Skeletal muscle satellite cell (primary cell): ENCODE results near the gene IFNK. TPM values are rescaled to one million over a fixed set of nuclear protein-coding genes. Genes with fewer than 3 reads are reported as not detected.

Source experiments
- H3K27me3 ChIP-seq: 2 replicates; pipeline ENCODE4 v1.7.0; 2013; ENCODE audit warnings: low read length; ENCODE audit not compliant: control insufficient read depth, insufficient read depth
- H3K36me3 ChIP-seq: 2 replicates; pipeline ENCODE4 v1.7.0; 2013; ENCODE audit warnings: mild to moderate bottlenecking, control low read depth, low read length; ENCODE audit not compliant: insufficient read depth
- H3K4me1 ChIP-seq: 2 replicates; pipeline ENCODE4 v1.7.0; 2013; ENCODE audit warnings: low read length; ENCODE audit not compliant: control insufficient read depth, insufficient read depth
- H3K4me2 ChIP-seq: 2 replicates; pipeline ENCODE4 v1.7.0; 2013; ENCODE audit warnings: mild to moderate bottlenecking, low read length
- H3K4me3 ChIP-seq: 2 replicates; pipeline ENCODE4 v1.7.0; 2013; ENCODE audit warnings: low read length
- H3K9ac ChIP-seq: 2 replicates; pipeline ENCODE4 v1.7.0; 2013; ENCODE audit warnings: mild to moderate bottlenecking, low read depth, low read length, moderate library complexity
- H3K9me3 ChIP-seq: replicated peaks from 2 replicates; pipeline ENCODE4 v1.7.0; 2013; ENCODE audit warnings: mild to moderate bottlenecking, control low read depth, low read length
- total RNA-seq: library from RNA; depleted of rRNA; stranded (reverse); fragments of >200 nt; gene quantifications from 2 replicates; pipeline ENCODE4 v1.2.3, GENCODE V29; 2012; rRNA removed

Gene IFNK, protein sequence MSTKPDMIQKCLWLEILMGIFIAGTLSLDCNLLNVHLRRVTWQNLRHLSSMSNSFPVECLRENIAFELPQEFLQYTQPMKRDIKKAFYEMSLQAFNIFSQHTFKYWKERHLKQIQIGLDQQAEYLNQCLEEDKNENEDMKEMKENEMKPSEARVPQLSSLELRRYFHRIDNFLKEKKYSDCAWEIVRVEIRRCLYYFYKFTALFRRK
- not detected in 2 replicates for total RNA-seq

DNA sequence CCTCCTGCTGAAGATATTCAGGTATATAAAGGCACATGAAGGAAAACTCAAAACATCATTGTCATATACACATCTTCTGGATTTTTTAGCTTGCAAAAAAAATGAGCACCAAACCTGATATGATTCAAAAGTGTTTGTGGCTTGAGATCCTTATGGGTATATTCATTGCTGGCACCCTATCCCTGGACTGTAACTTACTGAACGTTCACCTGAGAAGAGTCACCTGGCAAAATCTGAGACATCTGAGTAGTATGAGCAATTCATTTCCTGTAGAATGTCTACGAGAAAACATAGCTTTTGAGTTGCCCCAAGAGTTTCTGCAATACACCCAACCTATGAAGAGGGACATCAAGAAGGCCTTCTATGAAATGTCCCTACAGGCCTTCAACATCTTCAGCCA lies at the start of gene IFNK:
TSS of gene IFNK (plus strand) at position 55 of the 400 bp plus-strand sequence. CDS start at position 102, 47 bp downstream.
- no peaks in the 10 kb centered on the region for H3K9me3 ChIP-seq
- peaks cover 43% of the 10 kb centered on the region for H3K27me3 ChIP-seq
- H3K9ac ChIP-seq, result no peak within 1 kb of the TSS
- H3K4me1 ChIP-seq, result peaks cover 7% of the 10 kb centered on the region
- no peak within 1 kb of the TSS for H3K4me2 ChIP-seq
- no peak within 1 kb of the TSS for H3K4me3 ChIP-seq
- no peaks in the 10 kb centered on the region for H3K36me3 ChIP-seq

DNA sequence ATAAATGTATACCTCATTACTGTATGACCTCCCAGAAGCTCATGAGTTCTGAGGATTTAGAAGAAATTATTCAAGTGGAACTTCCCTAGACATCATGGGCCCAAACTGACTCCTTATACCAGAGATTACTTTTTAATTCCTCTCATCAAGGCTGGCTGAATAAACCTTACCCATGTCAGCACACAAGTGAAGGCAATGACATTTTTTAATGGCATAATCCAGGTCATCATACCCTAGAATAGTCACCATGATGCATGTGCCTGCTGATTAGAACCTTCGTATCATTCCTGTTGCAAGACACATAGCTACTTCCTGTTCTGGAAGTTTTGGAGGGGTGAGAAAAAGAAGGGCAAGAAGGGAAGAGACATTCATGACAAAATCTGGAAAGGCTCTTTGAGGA lies 49.8 kb upstream of the IFNK start:
- no peak overlapping the region for H3K4me3 ChIP-seq
- H3K4me1 ChIP-seq, result no peaks in the 10 kb centered on the region
- no peak overlapping the region for H3K9ac ChIP-seq
- H3K4me2 ChIP-seq, result no peak overlapping the region
- no peaks in the 10 kb centered on the region for H3K9me3 ChIP-seq
- H3K36me3 ChIP-seq, result no peaks in the 10 kb centered on the region
- H3K27me3 ChIP-seq, result peaks cover 21% of the 10 kb centered on the region

DNA sequence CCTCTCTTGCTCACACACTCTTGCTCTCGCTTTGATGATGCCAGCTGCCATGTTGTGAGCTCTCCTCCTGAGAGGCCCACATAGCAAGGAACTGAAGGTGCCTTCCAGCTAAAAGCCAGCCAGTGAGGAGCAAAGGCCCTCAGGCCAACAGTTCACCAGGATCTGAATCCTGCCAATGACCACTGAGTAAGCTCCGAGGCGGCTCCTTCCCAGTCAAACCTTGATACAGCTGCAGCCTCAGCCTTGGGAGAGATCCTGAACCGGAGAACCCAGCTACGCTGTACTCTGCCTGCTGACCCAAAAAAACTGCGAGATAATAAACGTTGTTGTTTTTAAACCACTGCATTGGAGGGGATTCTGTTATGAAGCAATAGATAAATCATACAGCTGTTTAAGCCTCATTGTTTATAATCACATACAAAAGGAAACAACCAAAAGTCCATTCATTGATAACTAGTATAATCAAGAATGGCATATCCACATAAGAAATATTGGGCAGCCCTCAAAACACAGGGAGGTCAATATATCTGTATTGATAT lies 49.0 kb upstream of the IFNK start:
- Histone ChIP-seq H3K4me2 (no peak overlapping the region), H3K9me3 (no peaks in the 10 kb centered on the region), H3K4me3 (no peak overlapping the region), H3K27me3 (peaks cover 21% of the 10 kb centered on the region), H3K9ac (no peak overlapping the region), H3K4me1 (no peaks in the 10 kb centered on the region), H3K36me3 (no peaks in the 10 kb centered on the region)

DNA sequence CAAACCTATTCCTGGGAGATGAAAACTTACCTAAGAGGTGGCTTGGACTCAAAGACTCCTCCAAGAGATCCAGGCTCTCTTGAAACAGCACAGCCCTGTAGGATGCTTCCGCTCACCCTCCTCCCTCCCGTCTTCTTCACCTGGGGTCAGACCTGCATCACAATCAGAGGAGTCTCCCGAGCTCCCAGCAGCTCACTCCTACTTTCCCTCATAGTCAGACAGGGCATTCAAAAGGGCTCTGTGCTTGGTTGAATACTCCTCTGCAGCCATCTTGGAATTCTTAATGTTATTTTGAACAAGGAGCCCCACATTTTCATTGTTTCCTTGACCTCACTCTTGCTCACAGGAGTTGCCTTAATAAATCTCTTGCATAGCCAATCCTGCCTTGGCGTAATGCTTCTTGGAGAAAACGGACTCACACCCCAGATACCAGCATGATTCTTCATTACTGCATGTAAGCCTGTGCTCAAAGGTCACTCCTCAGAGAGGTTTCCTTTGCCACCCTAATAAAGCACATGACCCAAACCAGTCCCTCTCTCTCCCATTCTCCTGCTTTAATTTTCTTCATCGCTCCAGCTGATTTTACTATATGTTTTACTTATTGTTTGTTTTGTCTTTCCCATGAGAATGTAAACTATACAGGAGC lies 47.1 kb upstream of the IFNK start:
- H3K9me3 ChIP-seq, result no peaks in the 10 kb centered on the region
- no peaks in the 10 kb centered on the region for H3K36me3 ChIP-seq
- no peak overlapping the region for H3K9ac ChIP-seq
- peaks cover 14% of the 10 kb centered on the region for H3K27me3 ChIP-seq
- no peak overlapping the region for H3K4me2 ChIP-seq
- no peak overlapping the region for H3K4me3 ChIP-seq
- H3K4me1 ChIP-seq, result no peaks in the 10 kb centered on the region

DNA sequence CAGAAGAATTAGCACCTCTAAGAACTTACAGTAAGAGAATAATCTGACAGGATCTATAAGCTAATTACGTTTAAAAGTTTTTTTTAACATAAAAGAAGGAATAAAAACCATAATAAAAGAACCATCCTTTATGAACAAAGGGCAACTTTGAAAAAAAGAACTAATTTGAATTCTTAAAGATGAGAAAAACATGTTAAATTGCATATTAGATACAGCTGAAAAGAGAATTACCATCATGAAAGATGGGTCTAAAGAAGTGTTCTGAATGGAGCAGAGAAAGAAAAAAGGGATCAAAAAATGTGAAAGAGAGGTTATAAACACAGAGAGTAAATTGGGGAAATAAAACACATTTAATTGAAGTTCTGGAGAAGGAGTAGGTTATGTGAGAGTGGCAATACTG lies 45.8 kb upstream of the IFNK start:
- Histone ChIP-seq H3K27me3 (peaks cover 5% of the 10 kb centered on the region), H3K4me1 (no peaks in the 10 kb centered on the region), H3K4me2 (no peak overlapping the region)

DNA sequence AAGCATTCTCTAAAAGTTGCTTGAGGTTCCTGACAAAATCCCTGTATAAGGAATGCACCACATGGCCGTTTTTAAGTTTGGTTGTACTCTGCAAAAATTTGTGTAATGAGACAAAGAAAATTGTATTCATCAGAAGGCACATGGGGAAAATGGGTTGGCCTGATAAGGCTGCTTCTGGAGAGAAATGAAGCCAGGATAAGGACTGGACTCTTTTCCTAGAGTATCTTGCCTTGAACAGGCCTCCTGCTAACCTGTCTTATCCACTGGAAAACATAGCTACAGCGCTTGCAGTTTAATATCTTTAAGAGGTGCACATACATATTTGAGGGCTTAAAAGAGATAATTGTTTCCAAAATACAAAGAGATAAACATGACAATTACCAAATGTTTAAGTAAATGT lies 41.4 kb upstream of the IFNK start:
- H3K4me2 ChIP-seq, result no peak overlapping the region
- no peaks in the 10 kb centered on the region for H3K27me3 ChIP-seq
- H3K4me1 ChIP-seq, result no peaks in the 10 kb centered on the region
- no peak overlapping the region for H3K4me3 ChIP-seq
- no peaks in the 10 kb centered on the region for H3K36me3 ChIP-seq
- H3K9me3 ChIP-seq, result no peaks in the 10 kb centered on the region
- no peak overlapping the region for H3K9ac ChIP-seq

More for the DNA sequence above, 45.8 kb upstream of the IFNK start:
- no peak overlapping the region for H3K9ac ChIP-seq
- H3K36me3 ChIP-seq, result no peaks in the 10 kb centered on the region
- no peaks in the 10 kb centered on the region for H3K9me3 ChIP-seq
- H3K4me3 ChIP-seq, result no peak overlapping the region

DNA sequence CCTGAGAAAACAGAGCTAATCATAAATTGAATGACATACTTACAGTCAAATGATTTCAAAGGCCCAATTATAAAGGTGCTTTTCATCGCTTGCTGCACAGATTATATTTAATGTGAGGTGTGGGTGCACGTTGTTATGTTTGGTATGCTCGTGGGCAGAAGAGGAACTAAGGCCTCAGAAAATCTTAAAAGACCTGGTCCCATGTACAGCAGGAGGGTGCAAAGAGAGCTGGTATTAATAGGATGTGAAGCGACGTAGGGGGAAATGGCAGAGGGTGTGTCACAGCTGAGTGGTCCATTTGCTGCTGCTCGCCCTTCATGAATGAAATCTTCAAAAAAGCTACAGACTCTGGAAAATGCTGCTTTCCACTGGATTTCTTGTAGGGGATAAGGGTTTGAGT lies 40.5 kb upstream of the IFNK start:
- no peak overlapping the region for H3K4me2 ChIP-seq
- no peak overlapping the region for H3K9ac ChIP-seq
- H3K27me3 ChIP-seq, result no peaks in the 10 kb centered on the region
- H3K4me1 ChIP-seq, result no peaks in the 10 kb centered on the region
- no peaks in the 10 kb centered on the region for H3K9me3 ChIP-seq
- H3K4me3 ChIP-seq, result no peak overlapping the region
- H3K36me3 ChIP-seq, result no peaks in the 10 kb centered on the region

DNA sequence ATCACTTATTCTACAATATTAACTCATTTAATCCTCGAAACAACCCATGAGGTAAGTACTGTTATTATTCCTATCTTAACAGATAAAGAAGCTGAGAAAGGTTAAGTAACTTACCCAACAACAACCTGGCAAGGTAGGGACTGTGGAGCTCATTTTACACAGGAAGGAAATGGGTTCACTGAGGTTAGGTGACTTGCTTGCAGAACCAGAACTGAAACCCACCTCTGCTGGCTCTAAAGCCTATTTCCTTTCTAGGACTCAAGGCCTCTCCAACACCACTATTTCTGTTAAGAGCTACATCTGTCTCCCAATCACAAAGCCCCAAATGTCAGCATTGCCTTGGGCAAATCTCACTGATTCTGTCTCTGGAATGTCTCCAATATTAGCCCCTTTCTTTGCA lies 38.9 kb upstream of the IFNK start:
- Histone ChIP-seq H3K9me3 (no peaks in the 10 kb centered on the region), H3K4me1 (no peaks in the 10 kb centered on the region), H3K4me3 (no peak overlapping the region), H3K4me2 (no peak overlapping the region), H3K9ac (no peak overlapping the region), H3K27me3 (no peaks in the 10 kb centered on the region), H3K36me3 (no peaks in the 10 kb centered on the region)

DNA sequence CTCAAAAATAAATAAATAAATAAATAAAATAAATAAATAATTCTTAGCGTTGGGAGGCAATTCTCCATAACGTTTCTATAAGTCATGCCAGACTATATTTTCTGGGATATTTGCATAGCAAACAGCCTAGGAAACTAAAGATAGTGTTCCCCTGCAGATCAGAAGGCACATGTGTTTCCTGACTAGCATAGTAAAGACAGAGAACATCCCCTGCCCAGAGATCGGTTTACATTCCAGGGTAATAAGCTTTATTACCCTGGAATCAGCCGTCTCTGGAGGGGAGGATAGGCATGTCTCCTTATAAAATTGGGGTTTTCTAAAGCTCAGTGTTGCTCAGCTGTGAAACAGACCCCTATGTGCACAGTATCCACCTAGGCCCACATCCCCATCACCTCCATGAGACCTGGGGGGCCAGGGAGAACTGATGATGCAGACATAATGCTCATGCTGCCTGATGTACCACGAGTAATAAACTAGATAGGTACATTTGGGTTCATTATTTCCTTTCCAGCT lies 36.9 kb upstream of the IFNK start:
- H3K9ac ChIP-seq, result no peak overlapping the region
- no peaks in the 10 kb centered on the region for H3K36me3 ChIP-seq
- no peaks in the 10 kb centered on the region for H3K27me3 ChIP-seq
- no peaks in the 10 kb centered on the region for H3K9me3 ChIP-seq
- no peaks in the 10 kb centered on the region for H3K4me1 ChIP-seq
- no peak overlapping the region for H3K4me3 ChIP-seq
- H3K4me2 ChIP-seq, result no peak overlapping the region

DNA sequence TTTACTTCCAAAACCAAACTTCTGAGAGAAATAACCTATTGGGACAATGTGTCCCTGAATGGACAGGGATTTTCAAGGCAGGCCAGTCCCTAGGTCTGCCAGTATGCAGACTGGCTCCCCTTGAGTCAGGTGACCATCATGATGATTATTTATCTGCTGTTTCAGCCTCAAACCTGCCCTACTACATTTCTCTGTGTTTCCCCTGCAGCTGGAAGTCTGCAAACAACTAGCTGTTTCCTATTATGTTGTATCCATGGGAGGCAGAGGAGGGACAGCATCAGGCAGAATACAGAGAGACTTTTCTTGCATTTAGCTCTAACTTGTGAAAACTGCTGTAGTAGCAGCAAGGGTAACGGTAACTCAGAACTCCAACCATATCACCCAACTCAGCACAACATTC lies 36.2 kb upstream of the IFNK start:
- Histone ChIP-seq H3K9me3 (no peaks in the 10 kb centered on the region), H3K4me1 (no peaks in the 10 kb centered on the region), H3K36me3 (no peaks in the 10 kb centered on the region), H3K4me2 (no peak overlapping the region), H3K27me3 (no peaks in the 10 kb centered on the region), H3K4me3 (no peak overlapping the region), H3K9ac (no peak overlapping the region)

DNA sequence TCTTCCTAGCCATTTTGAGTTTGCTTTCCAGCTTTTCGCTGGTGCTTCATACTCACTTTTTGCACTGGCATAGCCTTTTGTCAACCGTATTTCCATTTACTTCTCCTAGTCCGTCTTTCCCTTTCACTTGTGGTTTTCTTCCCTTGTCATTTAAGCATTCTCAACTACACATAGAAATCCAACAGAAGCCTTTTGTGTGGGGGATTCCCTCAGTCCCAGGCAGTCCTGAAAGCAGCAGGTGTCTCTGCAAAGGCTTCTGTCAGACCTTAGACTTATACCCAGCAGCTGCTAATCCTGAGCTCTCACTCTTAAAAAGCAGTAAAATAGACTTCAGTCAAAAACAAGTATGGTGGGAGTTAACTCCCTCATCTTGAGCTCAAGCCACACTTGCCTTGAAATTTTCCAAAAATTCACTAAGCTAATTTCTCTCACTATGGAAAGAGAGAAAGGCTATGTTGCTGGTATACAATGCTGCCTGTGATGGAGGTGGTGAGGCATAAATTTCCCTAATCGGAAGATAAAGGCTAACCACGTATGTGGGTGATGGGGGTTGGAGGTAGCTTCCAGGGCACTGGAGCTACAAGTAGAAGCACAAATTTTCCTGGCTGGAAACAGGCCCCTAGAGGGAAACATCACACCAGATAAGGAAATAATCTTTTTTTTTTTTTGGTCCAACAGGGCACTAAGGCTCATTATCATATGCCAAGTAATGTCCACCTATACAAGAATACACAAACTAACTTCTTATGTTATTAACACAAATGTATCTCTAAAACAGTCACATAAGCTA lies 34.8 kb upstream of the IFNK start:
- Histone ChIP-seq H3K4me1 (no peaks in the 10 kb centered on the region), H3K4me3 (no peak overlapping the region), H3K36me3 (no peaks in the 10 kb centered on the region), H3K9ac (no peak overlapping the region), H3K27me3 (no peaks in the 10 kb centered on the region), H3K4me2 (no peak overlapping the region), H3K9me3 (no peaks in the 10 kb centered on the region)
